Ovary (tissue), 3 donors: ENCODE results near the gene TTPAL.

Source experiments
- POLR2A ChIP-seq: fragments of 450-650 bp; IDR thresholded peaks from one replicate; pipeline ENCODE4 v1.6.1; 2017; ENCODE audit warnings: antibody characterized with exemption, mild to moderate bottlenecking, moderate library complexity
- TF ChIP-seq, protein P1 (sequence below), 3 donors: fragments of 450-650 bp in 2 of 3; fragments of 200-600 bp in 1 of 3; IDR thresholded peaks; one replicate each; pipeline versions ENCODE4 v1.5.1 to v1.8.0; 2016 to 2022; ENCODE audit warnings: antibody characterized with exemption in 3 of 3, mild to moderate bottlenecking in 1 of 3
- donor health status: DM: no; HTN: no; CAD: no.

DNA sequence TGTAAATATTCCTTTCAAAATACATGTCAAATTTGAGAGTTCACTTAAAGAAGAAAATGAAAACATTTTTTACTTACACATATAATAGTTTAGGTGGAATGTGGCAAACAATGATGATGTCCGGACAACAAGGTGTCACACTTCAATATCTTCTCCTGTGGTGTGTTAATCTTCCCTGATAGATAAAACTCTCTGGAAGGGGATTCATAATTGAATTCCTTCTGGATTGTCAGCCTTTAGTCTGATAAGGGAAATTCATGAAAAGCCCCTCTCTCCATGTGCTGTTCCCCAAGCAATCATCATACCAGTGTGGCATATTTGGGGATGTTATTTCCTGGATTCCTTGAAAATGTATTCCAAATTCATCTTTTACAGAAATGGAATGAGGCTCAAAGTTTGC, 47.2 kb downstream of the TTPAL start:
- TF ChIP-seq POLR2A: no peak
- TF ChIP-seq, protein P1, sequence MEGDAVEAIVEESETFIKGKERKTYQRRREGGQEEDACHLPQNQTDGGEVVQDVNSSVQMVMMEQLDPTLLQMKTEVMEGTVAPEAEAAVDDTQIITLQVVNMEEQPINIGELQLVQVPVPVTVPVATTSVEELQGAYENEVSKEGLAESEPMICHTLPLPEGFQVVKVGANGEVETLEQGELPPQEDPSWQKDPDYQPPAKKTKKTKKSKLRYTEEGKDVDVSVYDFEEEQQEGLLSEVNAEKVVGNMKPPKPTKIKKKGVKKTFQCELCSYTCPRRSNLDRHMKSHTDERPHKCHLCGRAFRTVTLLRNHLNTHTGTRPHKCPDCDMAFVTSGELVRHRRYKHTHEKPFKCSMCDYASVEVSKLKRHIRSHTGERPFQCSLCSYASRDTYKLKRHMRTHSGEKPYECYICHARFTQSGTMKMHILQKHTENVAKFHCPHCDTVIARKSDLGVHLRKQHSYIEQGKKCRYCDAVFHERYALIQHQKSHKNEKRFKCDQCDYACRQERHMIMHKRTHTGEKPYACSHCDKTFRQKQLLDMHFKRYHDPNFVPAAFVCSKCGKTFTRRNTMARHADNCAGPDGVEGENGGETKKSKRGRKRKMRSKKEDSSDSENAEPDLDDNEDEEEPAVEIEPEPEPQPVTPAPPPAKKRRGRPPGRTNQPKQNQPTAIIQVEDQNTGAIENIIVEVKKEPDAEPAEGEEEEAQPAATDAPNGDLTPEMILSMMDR (IDR thresholded peaks at IDR 0.05): no peak
